ENCODE data around the gene TOX2.

The TOX2 gene

DNA sequence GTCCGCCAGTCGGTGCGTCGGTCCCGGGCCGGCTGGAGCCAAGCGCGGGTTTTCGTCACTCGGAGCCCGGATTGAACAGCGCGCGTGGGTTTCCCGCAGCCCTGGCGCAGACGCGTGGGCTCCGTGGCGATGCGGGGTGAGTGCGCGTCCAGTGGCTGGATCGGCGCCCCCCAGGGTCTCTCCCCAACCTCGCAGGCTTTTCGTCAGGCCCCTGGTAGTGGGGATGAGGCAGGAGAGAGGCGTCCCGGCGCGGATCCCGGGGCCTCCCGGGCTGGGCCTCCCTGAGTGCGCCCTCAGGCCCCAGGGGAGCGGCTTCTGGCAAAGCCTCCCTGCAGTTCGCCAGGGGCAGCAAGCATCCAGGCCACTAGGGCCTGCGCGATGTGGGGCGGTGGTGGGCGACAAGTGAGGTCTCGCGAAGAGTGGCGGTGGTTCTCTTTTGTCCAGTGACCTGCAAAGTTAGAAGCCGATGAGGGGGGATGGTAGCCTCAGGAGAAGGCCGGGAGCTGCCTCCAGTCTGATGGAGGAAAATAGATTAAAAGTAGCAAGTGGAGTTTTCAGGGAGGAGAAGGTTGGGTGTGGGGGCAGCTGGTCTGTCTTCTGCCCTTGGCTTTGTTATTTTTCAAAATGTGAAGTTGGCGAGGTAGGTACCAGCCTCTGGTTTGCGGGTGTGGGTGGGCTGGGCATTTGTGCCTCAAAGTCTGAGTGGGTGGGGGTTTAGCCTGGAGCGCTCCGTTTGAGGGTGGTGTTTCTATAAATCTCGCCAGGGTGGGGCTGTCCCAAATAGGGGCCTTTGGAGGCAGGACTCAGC is 1.6 kb downstream of the TOX2 start:
- DNase-seq, result no peak

DNA sequence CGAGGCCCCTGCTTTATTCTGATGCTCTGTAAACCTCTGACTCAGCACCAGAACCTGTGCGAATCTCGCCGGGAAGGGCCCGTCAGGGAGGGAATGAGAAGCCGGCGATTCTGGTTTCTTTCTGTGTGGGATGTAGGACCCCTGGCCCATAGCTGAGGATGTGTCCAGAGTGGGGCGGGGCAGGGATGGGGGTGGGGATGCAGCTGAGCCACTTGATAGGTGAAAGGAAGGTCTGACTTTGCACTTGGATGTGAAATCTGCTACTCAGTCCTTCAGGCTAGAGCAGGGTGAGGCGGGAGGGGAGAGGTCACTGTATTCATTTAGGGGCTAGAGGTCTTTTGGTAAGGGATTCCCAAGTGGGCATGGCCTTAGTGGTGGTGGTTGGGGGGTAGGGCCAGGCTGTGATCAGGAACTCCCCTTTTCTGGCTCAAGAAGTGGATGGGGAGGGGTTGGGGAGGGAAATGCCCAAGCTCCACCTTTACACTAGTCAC is 2.3 kb downstream of the TOX2 start:
- no peak for DNase-seq

DNA sequence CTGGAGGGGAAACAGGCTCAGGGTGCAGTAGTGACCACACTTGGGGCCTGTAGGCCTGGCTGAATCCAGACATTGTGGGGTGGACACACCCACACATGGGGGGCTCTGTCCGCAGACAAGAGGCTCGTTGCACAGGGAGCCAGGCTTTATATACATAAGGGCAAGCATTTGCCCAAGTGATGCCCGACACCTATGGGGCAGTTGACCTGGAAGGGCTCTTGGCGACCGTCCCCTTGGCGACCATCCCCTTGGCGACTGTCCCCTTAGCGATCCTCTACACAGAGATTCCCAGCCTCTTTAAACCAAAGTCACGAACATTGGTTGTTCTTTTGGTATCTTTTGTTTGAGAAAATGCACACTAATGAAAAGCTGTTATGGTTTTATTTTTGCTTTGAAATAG is 2.7 kb downstream of the TOX2 start:
- no peak for DNase-seq

DNA sequence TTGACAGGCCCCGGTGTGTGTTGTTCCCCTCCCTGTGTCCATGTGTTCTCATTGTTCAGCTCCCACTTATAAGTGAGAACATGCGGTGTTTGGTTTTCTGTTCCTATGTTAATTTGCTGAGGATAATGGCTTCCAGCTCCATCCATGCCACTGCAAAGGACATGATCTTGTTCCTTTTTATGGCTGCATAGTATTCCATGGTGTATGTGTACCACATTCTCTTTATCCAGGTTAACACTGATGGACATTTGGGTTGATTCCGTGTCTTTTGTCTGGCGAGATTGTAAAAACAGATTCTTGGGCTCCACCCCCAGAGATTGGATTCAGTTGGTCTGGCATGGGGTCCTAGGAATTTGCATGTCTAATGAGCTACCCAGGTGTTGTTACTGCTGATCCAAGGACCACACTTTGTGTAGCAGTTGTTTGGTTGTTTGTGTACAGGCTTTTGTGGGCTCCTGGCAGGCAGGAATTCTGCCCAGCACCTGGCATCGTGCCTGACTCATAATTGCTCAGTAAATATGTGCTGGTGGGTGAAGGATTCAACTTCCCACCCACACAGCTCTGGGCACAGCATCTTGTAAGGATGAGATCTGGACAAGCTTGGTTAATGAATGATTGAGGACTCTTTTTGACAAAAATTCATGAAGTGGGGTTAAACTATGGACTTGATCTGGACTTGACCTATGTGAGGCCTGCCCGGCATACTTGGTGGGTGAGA is 5.2 kb downstream of the TOX2 start:
- DNase-seq, result no peak

DNA sequence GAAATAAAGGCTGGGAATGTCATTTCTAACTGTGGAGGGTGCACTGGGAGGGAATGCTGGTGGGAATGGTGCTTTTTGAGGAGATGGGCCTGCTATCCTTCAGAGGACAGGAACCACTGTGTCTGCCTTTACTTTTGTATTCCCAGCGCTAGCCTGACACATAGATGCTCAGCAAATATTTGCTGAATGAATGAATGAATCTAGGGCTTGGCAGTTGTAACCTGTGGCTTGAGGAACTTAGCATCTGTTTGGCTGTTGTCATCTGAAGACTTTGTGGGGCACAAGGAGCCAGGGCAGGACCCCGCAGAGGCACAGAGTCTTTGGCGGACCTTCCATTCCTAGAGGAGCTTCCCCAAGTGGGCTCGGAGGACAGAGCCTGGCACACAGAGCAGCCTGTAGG is 6.1 kb downstream of the TOX2 start:
- no peak for DNase-seq

DNA sequence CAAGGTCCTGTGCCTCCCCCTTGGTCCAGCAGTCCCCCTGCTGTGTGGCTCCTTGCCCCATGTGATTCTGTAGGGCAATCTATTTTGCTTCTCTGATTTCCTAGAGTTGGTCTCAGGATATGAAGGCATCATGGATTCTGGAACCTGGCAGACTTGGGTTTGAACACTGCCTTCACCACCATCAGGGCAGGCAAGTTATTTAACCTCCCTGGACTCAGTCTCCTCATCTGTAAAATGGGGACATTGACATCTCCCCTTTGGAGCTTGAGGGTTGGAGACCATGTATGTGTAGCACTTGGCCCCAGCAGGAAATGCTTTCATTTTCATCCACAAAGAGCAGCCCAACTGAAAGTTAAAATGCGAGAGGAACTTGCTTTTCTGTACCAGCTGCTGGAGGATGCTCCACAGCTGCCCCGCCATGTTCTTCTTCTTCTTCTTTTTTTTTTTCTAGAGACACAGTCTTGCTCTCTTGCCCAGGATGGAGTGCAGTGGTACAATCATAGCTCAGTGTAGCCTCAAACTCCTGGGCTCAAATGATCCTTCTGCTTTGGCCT is 6.7 kb downstream of the TOX2 start:
- DNase-seq, result no peak

DNA sequence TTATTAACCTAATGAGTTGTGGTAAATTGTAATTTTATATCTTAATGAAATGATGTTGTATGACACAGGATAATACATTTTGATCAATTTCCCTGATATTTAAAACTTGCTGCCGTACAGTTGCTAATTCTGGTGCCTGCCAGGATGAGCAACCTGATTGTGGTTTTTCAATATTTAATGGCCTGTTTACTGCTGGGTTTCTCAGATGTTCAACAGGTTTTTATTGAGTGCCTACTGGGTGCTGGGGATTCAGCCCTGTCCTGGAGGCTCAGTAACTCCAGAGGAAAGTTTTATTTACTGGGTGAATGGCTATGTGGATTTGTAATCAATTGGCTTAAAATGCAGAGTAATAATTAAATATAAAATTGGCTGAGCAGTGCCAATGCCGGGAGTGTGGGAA is 8.0 kb downstream of the TOX2 start:
- no peak for DNase-seq

DNA sequence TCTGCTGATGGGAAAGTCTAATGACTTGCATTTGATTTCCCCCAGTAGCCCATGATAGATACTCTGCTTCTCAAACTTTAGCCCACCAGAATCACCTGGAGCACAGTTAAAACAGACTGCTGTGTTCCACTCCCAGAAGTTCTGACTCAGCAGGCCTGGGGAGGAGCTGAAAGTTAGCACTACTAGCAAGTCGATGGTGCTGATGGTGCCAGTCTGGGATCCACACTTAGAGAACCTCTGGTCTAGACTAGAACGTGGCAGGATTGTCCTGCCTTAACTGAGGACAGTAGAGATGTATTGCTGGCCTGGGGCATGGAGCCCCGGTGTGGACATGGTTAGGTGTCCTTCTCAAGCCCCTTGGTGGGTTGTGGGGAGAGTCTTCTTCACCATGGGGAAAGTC is 8.7 kb downstream of the TOX2 start:
- DNase-seq, result no peak

DNA sequence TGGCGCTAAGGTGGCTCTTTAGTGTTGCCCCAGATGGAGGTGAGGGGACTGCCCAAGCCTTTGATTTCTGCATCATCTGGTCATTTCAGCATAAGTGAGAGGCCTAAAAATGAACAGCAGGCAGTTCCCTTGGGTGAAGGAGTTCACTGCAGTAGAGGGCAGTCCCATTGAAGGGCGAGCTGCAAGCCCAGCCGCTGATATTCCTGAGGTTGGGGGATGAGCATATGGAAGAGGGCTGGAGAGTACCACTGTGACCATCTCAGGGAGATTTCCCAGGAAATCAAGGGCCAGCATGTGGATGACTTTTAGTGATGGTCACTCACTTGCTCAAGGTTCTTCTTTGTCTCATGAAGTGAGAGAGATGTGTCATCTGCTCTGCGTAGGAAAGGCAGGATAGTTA is 9.3 kb downstream of the TOX2 start:
- DNase-seq, result no peak

DNA sequence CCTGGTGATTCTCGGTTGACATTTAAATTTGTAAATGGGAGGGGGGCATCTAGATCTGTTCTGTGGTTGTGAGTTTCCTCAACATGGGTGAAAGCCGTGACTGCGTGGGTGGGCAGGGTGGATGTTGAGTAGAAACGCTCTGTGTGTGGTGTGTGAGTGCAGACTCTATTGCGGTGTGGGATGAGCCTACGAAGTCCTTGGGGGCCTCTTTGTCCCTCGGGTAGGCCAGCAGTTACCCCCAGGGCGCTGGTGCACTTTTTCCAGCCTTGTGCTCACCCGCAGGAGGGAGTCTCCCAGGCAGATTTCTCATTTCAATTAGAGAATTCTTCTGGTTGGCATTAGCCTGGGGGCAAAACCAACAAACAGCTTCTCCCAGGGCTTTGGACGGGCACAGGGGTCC is 10.6 kb downstream of the TOX2 start:
- peak; percentile 76 for DNase-seq

DNA sequence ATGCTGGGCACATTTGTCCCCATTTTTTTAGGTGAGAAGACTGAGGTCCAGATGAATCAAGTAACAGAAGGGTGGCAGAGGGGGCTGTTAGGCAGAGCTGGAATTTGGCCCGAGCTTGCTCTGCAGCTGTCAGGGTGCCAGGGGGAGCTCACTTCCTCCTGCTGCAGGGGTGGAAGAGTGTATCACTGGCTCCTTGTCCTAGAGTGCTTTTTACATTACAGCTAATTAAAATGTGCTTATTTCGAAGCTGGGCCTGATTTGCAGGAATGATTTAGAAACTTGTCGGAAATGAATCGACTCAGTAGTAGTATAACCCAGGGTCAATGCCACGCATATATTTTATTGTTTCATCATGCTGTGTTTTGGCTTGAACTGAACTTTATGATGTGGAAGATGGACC is 11.1 kb downstream of the TOX2 start:
- no peak for DNase-seq

DNA sequence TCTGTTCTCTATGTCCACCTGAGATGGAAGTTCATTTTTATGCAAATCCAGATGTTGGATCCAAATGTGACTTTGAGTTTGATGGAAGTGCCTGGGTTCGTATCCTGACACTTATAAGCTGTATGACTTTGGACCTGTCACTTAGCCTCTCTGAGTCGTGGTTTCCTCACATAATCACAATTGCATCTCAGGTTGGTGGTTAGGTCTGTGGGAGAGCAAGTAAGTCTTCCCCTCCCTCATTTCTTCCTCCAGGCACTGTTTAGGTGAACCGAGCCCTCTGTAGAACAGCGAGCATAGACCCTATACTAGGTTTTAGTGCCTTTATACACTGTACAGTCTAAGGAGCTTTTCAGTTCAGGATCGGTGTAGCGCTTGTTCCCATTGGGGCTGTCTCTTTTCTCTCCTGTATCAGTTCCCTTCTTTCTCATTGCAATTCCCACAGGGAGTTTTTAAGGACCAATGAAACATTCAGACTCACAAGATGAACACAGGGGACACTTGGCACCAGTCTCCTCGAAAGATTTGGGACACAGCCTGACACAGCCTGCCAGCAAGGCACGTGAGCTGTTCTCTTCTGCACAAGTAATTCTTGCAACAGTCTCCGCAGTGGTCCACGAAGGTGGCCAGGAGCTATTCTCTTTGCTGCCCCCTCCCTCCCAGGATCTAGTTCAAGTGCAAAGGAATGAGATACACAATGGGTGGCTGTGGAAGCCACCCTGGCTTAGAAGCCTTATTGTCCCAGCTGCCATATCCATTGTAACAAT is 11.8 kb downstream of the TOX2 start:
- no peak for DNase-seq

DNA sequence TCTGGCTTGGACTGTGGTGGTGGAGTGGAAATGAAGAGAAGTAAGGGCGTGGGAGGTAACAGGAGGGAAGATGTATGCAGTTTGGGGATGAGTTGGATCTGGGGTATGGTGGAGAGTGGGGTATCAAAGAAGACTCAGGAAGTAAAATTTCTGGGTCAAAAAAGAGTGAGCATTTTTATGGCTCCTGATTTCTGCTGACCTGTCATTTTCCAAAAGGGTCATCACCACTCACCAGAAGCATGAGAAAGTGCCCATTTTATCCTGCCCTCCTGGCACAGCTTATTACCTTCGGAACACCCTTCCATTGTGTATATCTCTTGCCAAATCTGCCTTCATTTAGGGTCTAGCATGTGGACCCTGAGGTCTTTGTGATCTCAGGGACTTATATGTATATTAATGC is 17.3 kb downstream of the TOX2 start:
- no peak for DNase-seq

DNA sequence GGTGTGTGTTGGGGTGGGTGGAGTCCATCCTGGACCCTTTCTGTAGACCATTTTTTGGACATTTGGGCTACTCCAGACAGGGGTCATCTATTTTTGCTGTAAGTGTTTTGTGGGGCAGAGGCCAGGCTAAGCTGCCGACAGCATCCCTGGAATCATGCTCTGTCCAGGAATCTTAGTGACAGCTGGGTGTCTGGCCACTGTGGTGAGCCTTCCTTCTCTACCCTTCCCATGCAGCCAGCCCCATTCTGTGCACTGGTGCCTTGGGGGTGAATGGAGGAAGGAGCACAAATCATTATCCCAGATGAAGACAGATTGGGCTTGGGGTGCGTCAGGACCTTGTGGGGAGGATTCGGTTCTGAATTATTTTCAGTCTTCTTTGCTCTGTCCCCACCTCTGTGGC is 20.2 kb downstream of the TOX2 start:
- no peak for DNase-seq

DNA sequence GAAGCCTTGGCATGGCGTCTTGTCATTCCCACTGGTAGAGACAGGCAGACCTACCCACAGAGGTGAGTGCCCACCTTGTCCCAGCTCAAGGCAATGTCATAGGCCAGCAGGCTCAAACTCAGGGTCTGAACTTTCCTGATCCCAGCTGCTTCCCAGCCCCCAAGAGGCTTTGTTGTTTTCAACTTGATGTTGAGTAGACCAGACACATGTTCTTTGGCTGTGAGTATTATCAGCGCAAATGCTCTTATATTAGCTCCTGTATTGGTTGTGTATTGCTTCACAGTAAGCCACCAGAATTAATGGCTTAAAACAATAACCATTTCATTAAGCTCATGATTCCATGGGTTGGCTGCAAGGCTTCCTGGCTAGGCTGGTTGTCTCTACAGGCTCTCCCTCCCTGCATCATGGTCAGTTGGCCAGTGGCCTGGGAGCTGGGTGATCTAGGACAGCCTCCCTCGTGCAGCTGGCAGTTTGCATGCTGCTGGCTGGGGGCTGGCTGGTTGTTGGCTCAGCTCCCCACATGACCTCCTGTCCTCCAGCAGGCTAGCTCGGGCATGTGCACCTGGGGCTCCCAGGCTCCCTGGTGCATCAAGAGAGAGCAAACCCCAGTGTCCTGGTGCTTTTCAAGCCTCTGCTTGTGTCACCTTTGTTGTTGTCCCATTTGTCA is 21.6 kb downstream of the TOX2 start:
- no peak for DNase-seq

DNA sequence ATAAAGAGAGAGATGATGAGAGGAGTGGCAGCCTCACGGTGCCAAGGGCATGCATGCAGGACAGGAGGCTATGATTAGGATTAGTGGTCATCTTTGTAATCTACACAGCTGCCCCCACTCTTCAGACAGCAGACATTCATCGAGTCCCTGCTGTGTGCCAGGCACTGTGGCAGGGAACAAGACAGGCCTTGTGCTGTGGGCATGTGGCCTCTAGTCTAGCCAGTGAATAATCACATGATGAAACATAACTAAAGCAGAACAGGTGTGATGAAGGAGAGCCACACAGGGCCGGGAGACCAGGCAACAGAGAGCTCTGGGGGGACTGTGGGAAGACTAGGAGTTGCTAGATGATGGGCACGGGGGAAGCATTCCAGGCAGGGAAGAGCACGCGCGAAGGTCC is 22.2 kb downstream of the TOX2 start:
- no peak for DNase-seq

DNA sequence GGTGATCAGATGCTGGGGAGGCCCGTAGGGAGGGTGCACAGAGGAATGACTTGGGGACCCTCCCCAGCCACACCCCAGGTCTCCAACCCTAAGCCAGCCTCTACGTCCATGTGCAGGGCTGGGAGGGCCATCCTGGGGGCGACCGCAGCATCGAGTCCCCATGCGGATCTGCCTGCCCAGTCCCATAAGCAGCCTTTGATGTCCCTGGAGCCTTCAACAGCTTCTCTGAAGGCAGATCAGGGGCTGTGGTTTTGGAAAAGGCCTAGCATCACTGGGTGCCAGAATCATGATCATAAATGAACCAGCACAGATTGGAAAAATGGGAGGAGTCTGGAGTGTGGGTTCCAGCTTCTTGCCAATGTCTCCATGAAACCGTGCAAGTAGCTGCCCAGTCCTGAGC is 22.9 kb downstream of the TOX2 start:
- no peak for DNase-seq

DNA sequence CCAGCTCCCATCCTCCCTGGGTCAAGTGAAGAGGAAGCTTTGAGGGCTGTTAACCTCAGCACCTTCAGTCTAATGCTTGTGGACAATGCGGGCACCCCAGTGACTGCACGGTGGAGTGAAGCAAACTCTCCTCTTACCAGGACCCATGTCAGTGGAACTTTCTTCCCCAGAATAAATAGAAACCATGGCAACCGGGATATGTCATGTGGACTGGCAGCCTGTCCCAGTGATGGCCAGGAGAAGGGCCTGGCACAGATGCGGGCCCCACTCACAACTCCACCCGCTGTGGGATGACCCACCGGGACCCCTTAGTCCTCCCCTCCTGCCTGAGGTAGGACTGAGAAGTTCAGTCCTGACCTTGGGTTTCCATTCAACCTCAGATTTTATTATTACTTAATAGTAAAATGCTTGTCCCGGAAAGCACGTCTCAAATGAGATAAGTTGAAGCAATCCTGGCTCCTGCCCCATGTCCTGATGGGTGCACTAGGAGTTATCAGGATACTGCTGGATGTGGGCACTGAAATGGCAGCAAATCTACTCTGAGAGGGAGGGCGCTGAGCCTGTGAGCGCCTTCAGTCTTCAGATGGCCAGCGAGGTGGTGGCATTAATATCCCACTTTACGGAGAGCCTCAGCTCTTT is 23.5 kb downstream of the TOX2 start:
- no peak for DNase-seq

DNA sequence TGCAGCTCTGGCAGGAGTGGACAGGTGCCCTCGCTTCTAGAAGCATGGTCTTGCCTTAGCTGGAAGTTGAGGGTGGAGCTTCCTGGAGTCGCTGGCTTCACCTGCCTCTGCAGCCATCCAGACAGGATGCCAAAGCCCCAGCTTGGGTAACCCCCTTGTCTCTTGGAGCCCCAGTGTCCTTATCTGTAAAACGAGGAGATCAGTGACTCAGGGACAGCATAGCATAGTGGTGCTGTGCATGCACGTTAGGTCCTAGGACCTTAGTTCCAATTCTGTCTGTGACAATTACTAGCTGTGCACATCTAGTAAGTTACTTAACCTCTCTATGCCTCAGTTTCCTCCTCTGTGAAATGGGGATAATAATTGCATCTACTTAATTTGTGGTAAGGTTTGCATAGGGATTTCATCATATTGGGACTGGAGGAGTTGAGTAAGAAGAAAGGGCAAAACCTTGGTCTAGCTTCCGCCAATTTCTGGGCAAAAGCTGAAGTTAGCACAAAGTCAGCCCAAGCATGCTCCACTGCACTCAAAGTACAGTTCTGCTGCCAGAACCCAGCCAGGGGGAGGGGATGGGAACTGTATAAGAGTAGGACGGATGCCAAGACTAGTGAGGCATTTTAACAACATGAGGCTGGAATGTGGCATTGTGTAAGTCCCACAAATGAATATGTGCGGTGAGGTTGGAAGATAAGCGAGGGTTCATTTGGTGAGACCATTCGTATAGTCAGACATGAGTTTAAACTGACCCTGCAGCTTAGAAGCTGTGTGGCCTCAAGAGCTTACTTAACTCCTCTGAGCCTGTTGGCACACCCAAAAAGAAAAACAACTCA is 24.5 kb downstream of the TOX2 start:
- DNase-seq, result no peak

DNA sequence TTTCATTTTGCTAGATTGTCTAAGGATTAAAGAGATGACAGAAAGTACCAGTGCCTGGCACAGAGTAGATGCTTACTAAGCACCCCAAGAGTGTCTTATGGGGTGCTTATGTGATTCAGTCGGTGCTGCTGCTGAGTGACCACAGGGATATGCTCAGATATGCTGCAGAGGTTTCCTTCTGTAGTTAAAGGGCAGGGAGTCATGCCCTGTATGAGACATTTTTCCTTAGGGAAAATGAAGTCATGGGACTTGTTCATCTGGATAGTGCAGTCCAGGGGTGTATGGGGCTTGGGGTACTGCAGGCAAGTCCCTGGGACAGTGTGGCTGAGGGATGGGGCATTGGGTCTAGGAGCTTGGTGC is 25.1 kb downstream of the TOX2 start:
- no peak for DNase-seq

DNA sequence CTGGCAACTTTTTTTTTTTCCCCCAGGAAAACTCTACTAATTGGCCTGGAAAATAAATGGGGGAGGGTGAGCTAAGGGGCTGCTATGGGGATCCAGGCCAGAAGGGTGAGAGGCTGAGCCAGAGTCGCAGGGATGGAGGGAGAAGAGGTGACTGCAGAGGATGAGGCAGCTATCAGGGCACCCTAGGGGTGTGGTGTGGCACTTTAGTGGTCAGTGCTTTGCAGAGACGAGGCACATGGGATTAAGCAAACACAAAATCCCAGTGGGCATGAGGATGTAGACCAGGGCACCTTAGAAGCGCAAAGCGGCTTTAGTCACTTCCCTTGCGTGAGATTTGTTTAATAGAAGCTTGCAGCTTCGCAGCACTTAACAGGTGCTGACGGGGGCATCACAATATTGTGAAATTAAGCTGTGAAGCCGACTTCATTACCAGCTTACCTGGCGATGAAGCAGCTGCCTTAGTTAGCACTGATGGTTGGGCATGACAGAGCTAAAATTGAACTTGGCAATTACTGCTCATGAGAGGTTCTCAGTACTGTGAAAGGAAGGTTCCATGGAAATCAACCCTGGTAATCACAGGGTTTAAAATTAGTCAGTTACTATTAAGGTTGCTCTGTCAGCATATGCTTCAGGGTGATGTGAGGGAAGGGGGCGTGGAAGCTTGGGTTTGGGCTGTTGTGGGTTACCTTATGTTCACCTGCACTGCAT is 26.0 kb downstream of the TOX2 start:
- DNase-seq, result no peak
